GM18498 (cell line): Measurements from ENCODE around the gene COL28A1.

Source experiments
- ATAC-seq: cut with Tn5 transposase; IDR thresholded peaks from one replicate; pipeline ENCODE4 v1.9.1; 2021; ENCODE audit warnings: mild to moderate bottlenecking, moderate library complexity; ENCODE audit not compliant: unreplicated experiment

Gene COL28A1

DNA sequence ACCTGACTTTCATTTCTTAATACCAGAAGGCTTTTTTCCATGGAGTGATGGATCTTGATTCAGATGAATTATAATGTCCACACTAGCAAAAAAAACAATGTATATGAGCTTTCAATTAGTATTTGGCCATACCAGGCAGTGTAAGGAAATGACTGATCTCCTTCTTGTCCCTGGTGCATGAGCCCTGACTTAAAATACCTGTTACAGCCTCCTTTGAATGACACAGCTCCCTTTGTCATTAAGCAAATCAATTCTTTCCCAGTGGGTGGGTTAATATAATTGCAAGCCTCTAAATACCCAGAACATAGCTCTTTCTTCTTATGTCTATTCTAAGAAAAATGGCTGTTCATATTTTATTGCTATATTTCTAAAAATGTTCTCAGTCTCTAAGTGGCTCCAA is 188.6 kb downstream of the COL28A1 start:
- ATAC-seq = no peak

DNA sequence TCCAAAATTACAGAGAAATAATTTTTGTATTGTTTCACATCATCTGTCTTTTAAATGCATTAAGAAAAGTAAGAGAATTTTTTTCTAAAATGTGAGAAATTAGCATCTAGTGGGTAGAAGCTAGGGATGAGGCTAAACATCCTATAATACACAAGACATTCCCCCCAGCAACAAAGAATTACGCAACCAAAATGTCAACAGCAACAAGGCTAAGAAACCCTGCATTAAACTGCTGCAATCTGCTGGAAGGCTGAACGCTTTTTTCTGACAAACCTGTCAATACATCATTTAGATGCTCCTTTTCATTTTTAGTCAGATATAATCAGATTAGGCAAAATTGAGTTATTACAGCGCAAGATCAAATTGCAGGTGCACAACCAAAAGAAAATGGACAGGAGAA is 191.1 kb downstream of the COL28A1 start:
- no peak for ATAC-seq

- ATAC-seq = no peak
These were observed 199.8 kb downstream of the COL28A1 start for GRCh38 chr7:7335909-7336308.

GRCh38 chr7:7335215-7335614 is 200.5 kb downstream of the COL28A1 start:
- ATAC-seq = no peak

- no peak for ATAC-seq
These were observed 202.1 kb downstream of the COL28A1 start for GRCh38 chr7:7333610-7334009.

DNA sequence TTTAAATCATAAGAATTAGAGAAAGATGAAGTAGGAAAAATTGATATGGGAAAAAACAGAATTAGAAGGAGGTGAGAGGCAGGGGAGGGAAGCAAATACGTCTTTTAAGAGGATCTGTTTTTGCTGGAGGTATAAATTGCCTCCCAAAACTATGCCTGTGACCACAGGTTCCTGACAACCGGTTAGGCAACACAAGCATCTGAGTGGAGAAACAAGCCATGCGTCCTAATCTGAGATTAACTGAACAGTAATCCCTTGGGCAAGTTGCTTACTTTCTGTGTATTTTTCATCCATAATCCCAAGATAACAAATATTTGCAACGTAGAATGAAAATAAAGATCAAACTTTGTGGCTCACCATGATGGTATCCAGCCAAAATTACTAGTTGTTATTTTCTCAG is 204.2 kb downstream of the COL28A1 start:
- ATAC-seq = no peak

DNA sequence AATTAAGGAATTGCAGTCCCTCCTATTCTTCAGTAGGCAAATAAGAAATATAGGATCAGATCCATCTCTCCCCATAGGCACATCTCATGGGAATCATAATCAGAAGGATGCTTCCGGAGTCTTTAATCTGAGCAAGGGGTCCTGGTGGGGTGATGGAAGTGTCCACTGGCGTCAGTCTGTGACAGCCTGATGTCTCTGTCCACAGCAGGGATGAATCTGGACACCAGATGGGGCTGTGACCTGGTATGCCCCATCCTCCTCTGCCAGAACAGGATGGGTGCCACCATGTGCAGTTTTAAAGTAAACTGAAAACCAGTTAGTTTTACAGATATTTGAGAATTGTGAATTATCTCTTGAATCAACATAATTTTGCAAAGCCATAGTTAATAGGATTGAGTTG is 204.7 kb downstream of the COL28A1 start:
- ATAC-seq = no peak

DNA sequence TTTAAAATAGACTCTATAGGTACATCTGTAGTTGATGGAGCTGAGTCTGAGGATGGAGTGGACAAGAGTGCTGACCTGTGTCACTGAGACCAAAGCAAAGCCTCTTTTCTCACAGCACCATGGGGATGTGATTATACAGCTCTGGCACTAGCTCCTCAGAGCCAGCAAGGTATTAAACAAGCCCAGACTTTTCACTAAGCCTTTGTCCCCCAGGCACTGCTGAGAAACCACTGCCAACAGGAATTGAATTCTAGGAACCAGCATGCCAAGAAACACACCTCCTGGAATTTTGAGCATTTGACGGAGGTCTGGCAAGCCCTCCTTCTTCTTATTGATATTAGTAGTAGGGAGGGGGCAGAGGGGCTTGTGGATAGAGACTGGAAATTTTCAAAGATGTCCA is 206.3 kb downstream of the COL28A1 start:
- ATAC-seq = no peak

GRCh38 chr7:7327423-7327822 is 208.2 kb downstream of the COL28A1 start:
- no peak for ATAC-seq

GRCh38 chr7:7324698-7325097 is 211.0 kb downstream of the COL28A1 start:
- ATAC-seq = no peak

DNA sequence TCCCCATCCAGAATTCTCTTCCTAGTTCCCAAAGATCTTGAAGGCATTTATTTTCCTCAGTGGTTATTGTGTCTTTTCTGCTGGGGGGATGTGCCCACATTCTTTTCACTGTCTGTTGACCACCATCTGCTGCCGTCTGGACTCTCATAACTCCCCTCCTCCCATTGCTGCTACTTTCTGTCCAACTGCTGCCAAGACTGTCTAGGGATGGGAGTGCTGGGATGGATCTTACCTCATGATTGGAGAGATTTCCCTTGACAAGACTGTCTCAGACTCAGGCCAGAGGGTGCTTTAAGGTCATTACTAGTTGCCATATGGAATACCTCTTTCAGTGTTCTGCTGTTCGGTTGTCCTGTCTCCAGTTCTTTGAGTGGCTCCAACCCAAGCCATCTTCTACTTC is 211.8 kb downstream of the COL28A1 start:
- ATAC-seq = no peak

- peak; percentile 79 for ATAC-seq
These were observed 212.3 kb downstream of the COL28A1 start for GRCh38 chr7:7323352-7323751.

- ATAC-seq = peak; percentile 96
These were observed 214.0 kb downstream of the COL28A1 start for GRCh38 chr7:7321681-7322080.

GRCh38 chr7:7318601-7319000 is 217.1 kb downstream of the COL28A1 start:
- ATAC-seq = no peak

GRCh38 chr7:7317850-7318249 is 217.8 kb downstream of the COL28A1 start:
- no peak for ATAC-seq

DNA sequence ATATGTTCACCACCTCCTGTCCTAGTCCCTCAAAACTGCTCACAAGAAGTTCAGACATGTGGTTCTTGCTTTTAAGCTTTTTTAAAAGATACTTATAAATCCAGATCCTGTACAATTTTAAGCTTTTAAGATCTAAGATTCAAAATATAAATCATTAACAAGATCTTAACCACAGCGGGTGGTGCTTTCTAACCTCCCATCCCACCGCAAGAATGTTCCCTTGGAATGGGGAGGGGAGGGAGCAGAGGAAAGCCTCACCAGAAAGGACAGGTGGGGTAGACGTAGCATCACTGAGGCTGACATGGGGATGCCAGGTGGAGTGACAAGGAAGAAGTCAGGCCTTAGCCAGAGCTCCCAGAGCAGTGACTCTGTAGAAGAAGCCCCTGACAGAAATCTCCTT is 219.8 kb downstream of the COL28A1 start:
- ATAC-seq = no peak

GRCh38 chr7:7312323-7312722 is 223.3 kb downstream of the COL28A1 start:
- ATAC-seq = no peak

DNA sequence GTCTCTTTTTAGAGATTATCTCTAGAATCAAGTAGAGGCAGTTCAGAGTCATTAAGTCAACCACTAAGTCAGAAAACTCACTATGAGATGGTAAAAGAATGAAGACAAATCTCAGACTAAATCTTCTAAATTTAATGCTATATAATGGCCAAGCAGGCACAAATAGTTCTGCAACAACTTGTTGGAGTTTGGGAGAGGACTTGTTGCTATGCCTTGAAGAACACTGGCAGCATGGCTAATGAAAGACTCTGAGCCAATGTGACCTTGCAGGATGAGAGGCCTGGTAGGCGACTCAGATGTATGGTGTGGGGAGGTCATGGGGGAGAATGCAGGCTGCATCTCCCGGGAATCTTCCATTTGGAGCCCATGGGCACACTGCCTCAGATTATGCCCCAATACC is 224.7 kb downstream of the COL28A1 start:
- no peak for ATAC-seq

- no peak for ATAC-seq
These were observed 226.5 kb downstream of the COL28A1 start for GRCh38 chr7:7309203-7309602.
